Vagina (tissue), 2 donors: ENCODE measurements around the gene RABL3. TPM values are rescaled to one million over a fixed set of nuclear protein-coding genes. Genes with fewer than 3 reads are reported as not detected.

ENCODE experiments used
- DNase-seq, 2 donors: peaks; one replicate each; pipeline ENCODE4 v3.0.0-alpha.2; 2017; ENCODE audit errors: extremely low spot score in 2 of 2
- H3K27ac ChIP-seq: fragments of 200-600 bp; sonication (generic); one replicate; pipeline ENCODE4 v1.5.1; 2019
- H3K27me3 ChIP-seq: fragments of 200-600 bp; sonication (generic); one replicate; pipeline ENCODE4 v1.5.1; 2019
- H3K36me3 ChIP-seq, 2 donors: fragments of 200-600 bp; sonication (generic); one replicate each; pipeline ENCODE4 v1.5.1; 2017 to 2019
- H3K4me1 ChIP-seq: fragments of 200-600 bp; sonication (generic); one replicate; pipeline ENCODE4 v1.5.1; 2019
- H3K4me3 ChIP-seq, 2 donors: fragments of 200-600 bp; sonication (generic); 1 replicate in 1 of 2; 2 replicates in 1 of 2; pipeline ENCODE4 v1.5.1; 2016 to 2019
- H3K9me3 ChIP-seq: fragments of 200-600 bp; sonication (generic); one replicate; pipeline ENCODE4 v1.5.1; 2019
- CTCF ChIP-seq, 3 experiments: fragments of 450-650 bp in 2 of 3; fragments of 200-600 bp in 1 of 3; sonication (generic) in 1 of 3; IDR thresholded peaks; one replicate each; pipeline ENCODE4 v1.5.1; 2017 to 2019; ENCODE audit warnings: antibody characterized with exemption in 3 of 3, mild to moderate bottlenecking in 2 of 3, moderate library complexity in 2 of 3
- POLR2A ChIP-seq, 2 donors: fragments of 450-650 bp; IDR thresholded peaks; one replicate each; pipeline ENCODE4 v1.6.1; 2017; ENCODE audit warnings: antibody characterized with exemption in 2 of 2, mild to moderate bottlenecking in 2 of 2, moderate library complexity in 2 of 2
- POLR2AphosphoS5 ChIP-seq, 2 donors: sonication (generic); formaldehyde crosslinking; IDR thresholded peaks; one replicate each; pipeline ENCODE4 v1.9.0; 2017; ENCODE audit warnings: antibody characterized with exemption in 2 of 2, mild to moderate bottlenecking in 2 of 2, low read depth in 1 of 2; ENCODE audit not compliant: insufficient read depth in 1 of 2
- intact Hi-C: fragments of 100-400 bp; cut with DNase I; formaldehyde crosslinking; loops from one replicate; pipeline ENCODE4 v1.15.1; 2023
- total RNA-seq: library from RNA; depleted of rRNA; stranded (reverse); fragments of >200 nt; gene quantifications from one replicate; pipeline ENCODE4 v1.2.3, GENCODE V29; 2016

Gene RABL3
- total RNA-seq, 1 donor from 2014 or later, result 12.8 TPM

- Histone ChIP-seq H3K36me3 (no peaks in the 10 kb centered on the region), H3K27ac (no peak overlapping the region), H3K4me3 (no peak overlapping the region), H3K9me3 (no peaks in the 10 kb centered on the region), H3K27me3 (no peaks in the 10 kb centered on the region), H3K4me1 (peaks cover 6% of the 10 kb centered on the region)
- TF ChIP-seq CTCF (IDR thresholded peaks at IDR 0.05), result no peak
- no peak for TF ChIP-seq POLR2A (IDR thresholded peaks at IDR 0.05)
- no peak for TF ChIP-seq POLR2AphosphoS5 (IDR thresholded peaks at IDR 0.05; ENCODE audit: insufficient read depth in 1 of 2, low read depth in 1 of 2)
- no peak for DNase-seq
- intact Hi-C loops, result no loop called here
Measured at GRCh38 chr3:120705884-120706582, 36.3 kb downstream of the RABL3 start.

GRCh38 chr3:120699333-120699732 lies 43.0 kb downstream of the RABL3 start:
- H3K27me3 ChIP-seq, result no peaks in the 10 kb centered on the region
- DNase-seq, result no peak
- H3K4me1 ChIP-seq, result no peaks in the 10 kb centered on the region
- peaks cover 0 to 6% of the 10 kb centered on the region in 2 donors for H3K36me3 ChIP-seq
- TF ChIP-seq POLR2AphosphoS5 (IDR thresholded peaks at IDR 0.05; ENCODE audit: insufficient read depth in 1 of 2, low read depth in 1 of 2), result no peak
- no peak for TF ChIP-seq CTCF (IDR thresholded peaks at IDR 0.05)
- no peak for TF ChIP-seq POLR2A (IDR thresholded peaks at IDR 0.05)
- no peak overlapping the region for H3K27ac ChIP-seq
- no peaks in the 10 kb centered on the region for H3K9me3 ChIP-seq
- intact Hi-C loops, result no loop called here
- no peak overlapping the region for H3K4me3 ChIP-seq

- no peak for TF ChIP-seq CTCF (IDR thresholded peaks at IDR 0.05)
- no peak for TF ChIP-seq POLR2A (IDR thresholded peaks at IDR 0.05)
- TF ChIP-seq POLR2AphosphoS5 (IDR thresholded peaks at IDR 0.05; ENCODE audit: insufficient read depth in 1 of 2, low read depth in 1 of 2), result no peak
- Histone ChIP-seq H3K36me3 (peaks cover 0 to 6% of the 10 kb centered on the region in 2 donors), H3K9me3 (no peaks in the 10 kb centered on the region), H3K27me3 (no peaks in the 10 kb centered on the region), H3K4me1 (no peaks in the 10 kb centered on the region), H3K27ac (no peak overlapping the region), H3K4me3 (no peak overlapping the region)
- intact Hi-C loops, result no loop called here
- no peak for DNase-seq
Measured at GRCh38 chr3:120693439-120694171, 48.7 kb downstream of the RABL3 start.

GRCh38 chr3:120689395-120689794 lies 52.9 kb downstream of the RABL3 start:
- H3K9me3 ChIP-seq, result no peaks in the 10 kb centered on the region
- DNase-seq, result no peak
- H3K4me3 ChIP-seq, result no peak overlapping the region
- TF ChIP-seq CTCF (IDR thresholded peaks at IDR 0.05) (no peak), POLR2A (IDR thresholded peaks at IDR 0.05) (no peak), POLR2AphosphoS5 (IDR thresholded peaks at IDR 0.05; ENCODE audit: insufficient read depth in 1 of 2, low read depth in 1 of 2) (no peak)
- H3K27ac ChIP-seq, result no peak overlapping the region
- H3K4me1 ChIP-seq, result no peaks in the 10 kb centered on the region
- intact Hi-C loops, result no loop called here
- no peaks in the 10 kb centered on the region for H3K36me3 ChIP-seq
- no peaks in the 10 kb centered on the region for H3K27me3 ChIP-seq

- H3K27ac ChIP-seq, result no peak overlapping the region
- intact Hi-C loops, result no loop called here
- H3K9me3 ChIP-seq, result no peaks in the 10 kb centered on the region
- no peaks in the 10 kb centered on the region for H3K36me3 ChIP-seq
- TF ChIP-seq CTCF (IDR thresholded peaks at IDR 0.05) (no peak), POLR2AphosphoS5 (IDR thresholded peaks at IDR 0.05; ENCODE audit: insufficient read depth in 1 of 2, low read depth in 1 of 2) (no peak), POLR2A (IDR thresholded peaks at IDR 0.05) (no peak)
- H3K4me3 ChIP-seq, result no peak overlapping the region
- H3K4me1 ChIP-seq, result no peaks in the 10 kb centered on the region
- H3K27me3 ChIP-seq, result no peaks in the 10 kb centered on the region
- DNase-seq, result no peak
Measured at GRCh38 chr3:120688121-120688520, 54.2 kb downstream of the RABL3 start.
